Fibroblast of lung (primary cell): Measurements from ENCODE around the gene OAT.

Experiments
- CTCF ChIP-seq, 2 donors: IDR thresholded peaks in 1 of 2; conservative IDR thresholded peaks in 1 of 2; 1 replicate in 1 of 2; 2 replicates in 1 of 2; pipeline ENCODE4 v1.5.1; 2011 to 2012; ENCODE audit warnings: low read length in 2 of 2, control low read depth in 1 of 2, inconsistent platforms in 1 of 2, low read depth in 1 of 2, mild to moderate bottlenecking in 1 of 2
- EZH2 ChIP-seq: IDR thresholded peaks from 2 replicates; pipeline ENCODE4 v1.5.1; 2012; ENCODE audit warnings: low read length, control low read depth, mild to moderate bottlenecking; ENCODE audit errors: missing control alignments

- TF ChIP-seq EZH2 (no peak), CTCF (conservative IDR thresholded peaks at IDR 0.05 in 1 of 2, IDR thresholded peaks at IDR 0.05 in 1 of 2; ENCODE audit: low read depth in 1 of 2, low read length in 2 of 2) (no peak)
Measured at GRCh38 chr10:124386186-124387077, 32.3 kb downstream of the OAT start.
